ENCODE results near the gene ZNF692. TPM values are rescaled to one million over a fixed set of nuclear protein-coding genes. Genes with fewer than 3 reads are reported as not detected.
"Not testable (repeated sequence)": the region's sequence is repeated elsewhere in the genome, so short reads cannot be mapped to it uniquely, and the experiment has no call there.

Gene ZNF692
- total and polyA plus RNA-seq, 4 donors = 7.8 to 16.3 (median 10.4) TPM

DNA sequence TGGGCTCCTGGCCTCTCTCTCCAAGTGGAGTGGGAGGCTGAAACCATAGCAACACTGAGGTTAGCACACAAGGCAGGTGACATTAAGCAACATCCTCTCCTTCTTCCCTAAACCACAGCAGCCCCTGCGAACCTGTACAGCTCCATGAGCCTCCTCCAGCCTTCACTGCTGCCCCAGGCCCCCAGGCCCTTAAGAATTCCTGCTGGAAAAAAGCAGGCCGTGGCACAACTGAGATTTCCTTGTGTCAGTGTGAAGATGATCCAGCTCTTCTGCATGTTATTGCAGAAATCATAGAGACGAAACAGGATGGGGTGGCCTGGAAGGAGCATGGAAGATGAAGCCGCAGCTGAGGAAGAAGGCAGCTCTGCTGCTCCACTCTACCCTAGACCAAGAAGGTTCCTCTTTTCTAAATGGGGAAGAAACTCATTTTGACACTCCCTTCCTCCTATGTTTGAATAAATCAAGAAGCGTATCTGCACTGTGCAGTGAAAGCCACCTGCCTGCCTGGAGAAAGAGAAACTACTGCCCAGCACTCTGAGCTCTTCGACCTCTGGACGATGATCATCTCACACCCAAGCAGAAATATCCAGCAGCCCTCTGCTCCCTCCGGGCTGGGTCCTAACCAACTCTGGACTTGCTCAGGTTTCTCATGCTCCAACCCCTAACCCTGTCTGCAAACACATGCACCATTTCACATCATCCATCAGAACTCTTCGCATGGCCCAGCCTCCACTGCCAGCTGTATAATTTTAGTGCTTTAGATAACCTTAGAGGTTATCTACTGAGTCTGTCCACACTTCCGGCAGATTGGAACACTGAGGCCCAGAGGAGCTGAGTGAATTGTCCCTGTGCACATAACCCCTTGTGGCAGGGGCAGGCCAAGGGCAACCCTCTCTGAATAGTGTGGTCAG, 53.9 kb downstream of the ZNF692 start:
- TF ChIP-seq HNF4A (conservative IDR thresholded peaks at IDR 0.05) (peak in 1 of 2 donors; percentile 14), FOXA2 (IDR thresholded peaks at IDR 0.05) (no peak), EGR1 (IDR thresholded peaks at IDR 0.05; ENCODE audit: low read depth in 2 of 2) (no peak)
- TF ChIP-seq, protein P1, sequence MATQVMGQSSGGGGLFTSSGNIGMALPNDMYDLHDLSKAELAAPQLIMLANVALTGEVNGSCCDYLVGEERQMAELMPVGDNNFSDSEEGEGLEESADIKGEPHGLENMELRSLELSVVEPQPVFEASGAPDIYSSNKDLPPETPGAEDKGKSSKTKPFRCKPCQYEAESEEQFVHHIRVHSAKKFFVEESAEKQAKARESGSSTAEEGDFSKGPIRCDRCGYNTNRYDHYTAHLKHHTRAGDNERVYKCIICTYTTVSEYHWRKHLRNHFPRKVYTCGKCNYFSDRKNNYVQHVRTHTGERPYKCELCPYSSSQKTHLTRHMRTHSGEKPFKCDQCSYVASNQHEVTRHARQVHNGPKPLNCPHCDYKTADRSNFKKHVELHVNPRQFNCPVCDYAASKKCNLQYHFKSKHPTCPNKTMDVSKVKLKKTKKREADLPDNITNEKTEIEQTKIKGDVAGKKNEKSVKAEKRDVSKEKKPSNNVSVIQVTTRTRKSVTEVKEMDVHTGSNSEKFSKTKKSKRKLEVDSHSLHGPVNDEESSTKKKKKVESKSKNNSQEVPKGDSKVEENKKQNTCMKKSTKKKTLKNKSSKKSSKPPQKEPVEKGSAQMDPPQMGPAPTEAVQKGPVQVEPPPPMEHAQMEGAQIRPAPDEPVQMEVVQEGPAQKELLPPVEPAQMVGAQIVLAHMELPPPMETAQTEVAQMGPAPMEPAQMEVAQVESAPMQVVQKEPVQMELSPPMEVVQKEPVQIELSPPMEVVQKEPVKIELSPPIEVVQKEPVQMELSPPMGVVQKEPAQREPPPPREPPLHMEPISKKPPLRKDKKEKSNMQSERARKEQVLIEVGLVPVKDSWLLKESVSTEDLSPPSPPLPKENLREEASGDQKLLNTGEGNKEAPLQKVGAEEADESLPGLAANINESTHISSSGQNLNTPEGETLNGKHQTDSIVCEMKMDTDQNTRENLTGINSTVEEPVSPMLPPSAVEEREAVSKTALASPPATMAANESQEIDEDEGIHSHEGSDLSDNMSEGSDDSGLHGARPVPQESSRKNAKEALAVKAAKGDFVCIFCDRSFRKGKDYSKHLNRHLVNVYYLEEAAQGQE (IDR thresholded peaks at IDR 0.05) = no peak
- Histone ChIP-seq H3K9ac (ENCODE audit: low read depth in 1 of 2, low read length in 2 of 2) (no peak overlapping the region), H3K4me1 (ENCODE audit: control insufficient read depth in 4 of 4, insufficient read depth in 4 of 4, low read length in 3 of 4) (peaks cover 0 to 30% (median 18%) of the 10 kb centered on the region in 4 donors), H3K9me3 (ENCODE audit: control insufficient read depth in 4 of 4, low read length in 3 of 4) (no peaks in the 10 kb centered on the region), H3K36me3 (ENCODE audit: control insufficient read depth in 4 of 4, insufficient read depth in 3 of 4, low read depth in 1 of 4, low read length in 3 of 4) (no peaks in the 10 kb centered on the region), H3K27me3 (ENCODE audit: control insufficient read depth in 4 of 4, insufficient read depth in 4 of 4, low read length in 3 of 4) (no peaks in the 10 kb centered on the region), H3K4me3 (ENCODE audit: low read depth in 1 of 3, low read length in 3 of 3) (no peak overlapping the region), H3K27ac (ENCODE audit: low read depth in 1 of 2, low read length in 2 of 2) (peak overlapping the region in 1 of 2 donors; percentile 2)
- WGBS = 45% methylated on average over 10 of the region's 10 CpGs
- DNase-seq (ENCODE audit: low spot score) = peak; percentile 31

DNA sequence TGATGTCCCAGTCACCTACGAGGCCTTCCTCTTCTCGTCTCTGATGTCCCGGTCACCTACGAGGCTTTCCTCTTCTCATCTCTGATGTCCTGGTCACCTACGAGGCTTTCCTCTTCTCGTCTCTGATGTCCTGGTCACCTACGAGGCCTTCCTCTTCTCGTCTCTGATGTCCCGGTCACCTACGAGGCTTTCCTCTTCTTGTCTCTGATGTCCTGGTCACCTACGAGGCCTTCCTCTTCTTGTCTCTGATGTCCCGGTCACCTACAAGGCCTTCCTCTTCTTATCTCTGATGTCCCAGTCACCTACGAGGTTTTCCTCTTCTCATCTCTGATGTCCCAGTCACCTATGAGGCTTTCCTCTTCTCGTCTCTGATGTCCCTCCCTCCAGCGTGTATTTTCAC, 55.4 kb downstream of the ZNF692 start:
- H3K27ac ChIP-seq (ENCODE audit: low read depth in 1 of 2, low read length in 2 of 2); H3K9me3 ChIP-seq (ENCODE audit: control insufficient read depth in 4 of 4, low read length in 3 of 4); H3K36me3 ChIP-seq (ENCODE audit: control insufficient read depth in 4 of 4, insufficient read depth in 3 of 4, low read depth in 1 of 4, low read length in 3 of 4); H3K27me3 ChIP-seq (ENCODE audit: control insufficient read depth in 4 of 4, insufficient read depth in 4 of 4, low read length in 3 of 4); H3K9ac ChIP-seq (ENCODE audit: low read depth in 1 of 2, low read length in 2 of 2); H3K4me3 ChIP-seq (ENCODE audit: low read depth in 1 of 3, low read length in 3 of 3): not testable (repeated sequence)
- WGBS = 88% methylated on average over 15 of the region's 15 CpGs
- peak; percentile 10 for DNase-seq (ENCODE audit: low spot score)
- peaks cover 0 to 30% (median 18%) of the 10 kb centered on the region in 4 donors for H3K4me1 ChIP-seq (ENCODE audit: control insufficient read depth in 4 of 4, insufficient read depth in 4 of 4, low read length in 3 of 4)

DNA sequence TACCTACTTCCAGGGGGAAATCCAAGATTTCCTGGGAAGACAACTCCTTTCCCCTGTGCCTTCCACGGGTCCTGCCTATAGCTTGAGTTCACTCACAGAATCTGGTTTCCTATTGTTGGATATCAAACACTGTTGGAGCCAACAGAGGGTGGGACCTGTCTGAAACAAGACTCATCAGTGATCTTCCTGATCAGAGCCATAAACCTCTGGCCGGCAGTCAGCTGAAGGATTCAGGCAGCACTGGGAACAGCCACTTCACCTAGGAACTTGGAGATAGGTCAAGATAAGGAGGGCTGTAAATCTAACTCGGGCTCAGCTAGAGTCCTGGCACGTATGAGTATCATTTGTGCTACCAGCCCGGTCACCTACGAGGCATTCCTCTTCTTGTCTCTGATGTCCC, 56.4 kb downstream of the ZNF692 start:
- Histone ChIP-seq H3K27me3 (ENCODE audit: control insufficient read depth in 4 of 4, insufficient read depth in 4 of 4, low read length in 3 of 4) (no peaks in the 10 kb centered on the region), H3K27ac (ENCODE audit: low read depth in 1 of 2, low read length in 2 of 2) (no peak overlapping the region), H3K9me3 (ENCODE audit: control insufficient read depth in 4 of 4, low read length in 3 of 4) (no peaks in the 10 kb centered on the region), H3K9ac (ENCODE audit: low read depth in 1 of 2, low read length in 2 of 2) (no peak overlapping the region), H3K4me3 (ENCODE audit: low read depth in 1 of 3, low read length in 3 of 3) (no peak overlapping the region), H3K36me3 (ENCODE audit: control insufficient read depth in 4 of 4, insufficient read depth in 3 of 4, low read depth in 1 of 4, low read length in 3 of 4) (no peaks in the 10 kb centered on the region), H3K4me1 (ENCODE audit: control insufficient read depth in 4 of 4, insufficient read depth in 4 of 4, low read length in 3 of 4) (peaks cover 0 to 29% (median 18%) of the 10 kb centered on the region in 4 donors)
- TF ChIP-seq HNF4A (conservative IDR thresholded peaks at IDR 0.05) = no peak
- TF ChIP-seq, protein P2, sequence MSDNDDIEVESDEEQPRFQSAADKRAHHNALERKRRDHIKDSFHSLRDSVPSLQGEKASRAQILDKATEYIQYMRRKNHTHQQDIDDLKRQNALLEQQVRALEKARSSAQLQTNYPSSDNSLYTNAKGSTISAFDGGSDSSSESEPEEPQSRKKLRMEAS (IDR thresholded peaks at IDR 0.05) = no peak
- no peak for TF ChIP-seq TAF1 (conservative IDR thresholded peaks at IDR 0.05)
- no peak for TF ChIP-seq RXRA (IDR thresholded peaks at IDR 0.05)
- no peak for TF ChIP-seq FOXA1 (IDR thresholded peaks at IDR 0.05)
- no peak for TF ChIP-seq JUND (IDR thresholded peaks at IDR 0.05)
- no peak for TF ChIP-seq HNF4G (IDR thresholded peaks at IDR 0.05)
- TF ChIP-seq NR2F2 (IDR thresholded peaks at IDR 0.05) = no peak
- TF ChIP-seq, protein P3, sequence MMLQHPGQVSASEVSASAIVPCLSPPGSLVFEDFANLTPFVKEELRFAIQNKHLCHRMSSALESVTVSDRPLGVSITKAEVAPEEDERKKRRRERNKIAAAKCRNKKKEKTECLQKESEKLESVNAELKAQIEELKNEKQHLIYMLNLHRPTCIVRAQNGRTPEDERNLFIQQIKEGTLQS (IDR thresholded peaks at IDR 0.05) = no peak
- TF ChIP-seq, protein P4, sequence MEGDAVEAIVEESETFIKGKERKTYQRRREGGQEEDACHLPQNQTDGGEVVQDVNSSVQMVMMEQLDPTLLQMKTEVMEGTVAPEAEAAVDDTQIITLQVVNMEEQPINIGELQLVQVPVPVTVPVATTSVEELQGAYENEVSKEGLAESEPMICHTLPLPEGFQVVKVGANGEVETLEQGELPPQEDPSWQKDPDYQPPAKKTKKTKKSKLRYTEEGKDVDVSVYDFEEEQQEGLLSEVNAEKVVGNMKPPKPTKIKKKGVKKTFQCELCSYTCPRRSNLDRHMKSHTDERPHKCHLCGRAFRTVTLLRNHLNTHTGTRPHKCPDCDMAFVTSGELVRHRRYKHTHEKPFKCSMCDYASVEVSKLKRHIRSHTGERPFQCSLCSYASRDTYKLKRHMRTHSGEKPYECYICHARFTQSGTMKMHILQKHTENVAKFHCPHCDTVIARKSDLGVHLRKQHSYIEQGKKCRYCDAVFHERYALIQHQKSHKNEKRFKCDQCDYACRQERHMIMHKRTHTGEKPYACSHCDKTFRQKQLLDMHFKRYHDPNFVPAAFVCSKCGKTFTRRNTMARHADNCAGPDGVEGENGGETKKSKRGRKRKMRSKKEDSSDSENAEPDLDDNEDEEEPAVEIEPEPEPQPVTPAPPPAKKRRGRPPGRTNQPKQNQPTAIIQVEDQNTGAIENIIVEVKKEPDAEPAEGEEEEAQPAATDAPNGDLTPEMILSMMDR (IDR thresholded peaks at IDR 0.05; ENCODE audit: low read depth, low read length, missing input control) = no peak
- 86% methylated on average over 6 of the region's 6 CpGs for WGBS
- DNase-seq (ENCODE audit: low spot score) = no peak
